AML-193 (cell line): ENCODE data around the gene HNRNPL.
"Not testable (repeated sequence)": the region's sequence is repeated elsewhere in the genome, so short reads cannot be mapped to it uniquely, and the experiment has no call there.

ENCODE experiments used
- DNase-seq, 2 experiments: peaks; one replicate each; lab custom pipeline; 2025; lab: John Stamatoyannopoulos, UW

Gene HNRNPL

DNA sequence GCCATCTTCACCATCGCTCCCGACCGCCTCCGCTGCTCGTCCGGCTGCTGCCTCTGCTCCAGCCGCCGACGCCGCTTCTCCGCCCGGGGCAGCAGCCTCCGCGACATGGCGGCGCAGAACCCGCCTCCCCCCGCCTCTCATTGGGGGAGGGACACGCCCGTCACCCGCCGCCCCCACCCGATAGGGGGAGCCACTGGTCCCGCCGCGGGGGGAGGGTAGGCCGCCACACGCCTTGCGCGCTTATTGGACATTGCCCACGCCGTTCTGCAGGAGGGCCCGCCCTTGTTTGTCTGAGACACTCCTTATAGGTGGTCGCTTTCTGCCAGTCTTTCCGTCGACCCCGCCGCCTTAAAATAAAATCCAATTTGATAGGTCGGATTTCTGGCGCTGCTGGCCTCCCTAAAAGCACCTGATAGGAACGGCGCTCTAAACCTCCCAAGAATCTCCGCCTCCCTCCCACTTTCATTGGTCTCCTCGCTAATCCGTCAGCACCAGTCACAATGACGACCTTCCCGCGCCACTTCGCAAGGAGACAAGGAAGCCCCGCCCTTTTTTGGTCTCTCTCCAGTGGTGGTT, at the start of gene HNRNPL:
HNRNPL (minus strand) TSS at position 127 of the 576 bp plus-strand sequence; CDS start at position 107, 20 bp downstream.
- DNase-seq: peak; percentile 100

- no peak for DNase-seq
These were observed 49.1 kb upstream of the HNRNPL start for GRCh38 chr19:38898788-38899446.

DNA sequence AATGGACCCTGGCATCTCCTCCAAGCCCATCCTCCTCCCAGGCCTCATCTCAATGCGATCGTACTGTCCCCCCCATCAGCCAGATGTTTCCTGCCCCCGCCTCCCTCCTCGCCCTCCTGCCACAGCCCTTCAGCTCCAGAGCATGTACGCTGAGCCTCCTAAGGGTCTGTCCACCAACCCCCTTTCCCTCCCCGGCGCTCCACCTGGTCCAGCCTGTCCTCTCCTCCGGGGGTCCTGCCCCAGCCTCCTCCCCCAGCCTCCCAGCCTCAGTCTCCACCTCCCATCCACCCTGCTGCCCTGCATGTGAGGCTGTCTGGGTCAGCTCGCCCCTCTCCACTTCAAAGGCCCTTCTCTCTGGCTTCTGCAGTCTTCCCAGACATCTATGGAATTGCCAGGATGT, 45.2 kb upstream of the HNRNPL start:
- no peak for DNase-seq

GRCh38 chr19:38893341-38893771, 43.6 kb upstream of the HNRNPL start:
- no peak for DNase-seq

- DNase-seq: no peak
These were observed 43.1 kb upstream of the HNRNPL start for GRCh38 chr19:38892841-38893240.

GRCh38 chr19:38891771-38892170, 42.0 kb upstream of the HNRNPL start:
- no peak for DNase-seq

GRCh38 chr19:38890686-38891085, 40.9 kb upstream of the HNRNPL start:
- no peak for DNase-seq

DNA sequence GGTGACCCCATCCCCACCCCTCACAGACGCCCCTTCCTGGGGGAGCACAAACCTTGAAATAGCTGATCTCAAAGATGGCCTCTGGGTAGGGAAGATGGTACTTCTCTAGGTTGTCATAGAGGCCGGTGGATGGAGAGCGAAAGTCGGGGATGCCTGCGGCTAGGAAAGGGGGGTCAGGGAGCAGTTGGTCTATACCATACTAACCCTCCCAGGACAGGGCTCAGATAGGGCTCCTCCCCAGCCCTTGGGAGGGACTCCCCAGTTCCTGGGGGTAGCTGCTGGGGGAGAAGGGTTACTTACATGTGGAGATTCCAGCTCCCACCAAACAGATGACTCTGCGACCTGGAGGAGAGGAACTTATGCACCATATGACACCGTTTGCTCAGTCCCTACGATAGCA, 40.0 kb upstream of the HNRNPL start:
- no peak for DNase-seq

DNA sequence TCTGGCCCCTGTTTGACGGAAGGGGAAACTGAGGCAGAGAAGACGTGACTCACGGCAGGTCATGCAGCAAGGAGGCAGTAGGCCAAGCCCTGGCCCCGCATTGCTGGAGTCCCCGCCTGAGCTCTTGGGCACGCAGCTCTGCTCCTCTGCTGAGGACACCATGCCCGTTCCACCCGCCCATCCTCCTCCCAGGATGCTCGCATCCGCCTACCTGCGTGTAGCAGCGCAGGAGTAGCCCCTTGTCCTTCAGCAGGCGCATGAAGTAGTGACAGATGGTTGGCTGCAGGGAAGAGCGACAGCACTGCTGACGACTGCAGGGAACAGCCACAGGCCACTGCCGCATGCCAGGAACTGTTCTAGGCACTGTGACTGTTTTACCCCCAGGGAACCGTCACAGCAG, 39.1 kb upstream of the HNRNPL start:
- DNase-seq: no peak

GRCh38 chr19:38884691-38885090, 34.9 kb upstream of the HNRNPL start:
- DNase-seq: not testable (repeated sequence)

DNA sequence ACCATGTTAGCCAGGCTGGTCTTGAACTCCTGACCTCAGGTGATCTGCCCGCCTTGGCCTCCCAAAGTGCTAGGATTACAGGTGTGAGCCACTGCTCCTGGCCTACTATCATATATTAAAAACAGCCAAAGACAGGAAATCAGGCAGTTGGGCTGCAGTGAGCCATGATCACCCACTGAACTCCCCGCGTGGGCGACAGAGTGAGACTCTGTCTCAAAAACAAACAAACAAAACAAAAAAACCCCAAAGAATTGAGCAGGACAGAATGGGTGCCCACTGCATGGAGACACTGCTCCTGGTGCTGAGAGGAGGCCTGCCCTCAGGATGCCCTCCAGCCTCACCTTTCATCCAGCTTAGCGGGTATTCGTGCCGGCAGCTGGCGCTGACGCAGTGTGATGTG, 33.5 kb upstream of the HNRNPL start:
- no peak for DNase-seq

GRCh38 chr19:38880882-38881609, 31.3 kb upstream of the HNRNPL start:
- DNase-seq: no peak

DNA sequence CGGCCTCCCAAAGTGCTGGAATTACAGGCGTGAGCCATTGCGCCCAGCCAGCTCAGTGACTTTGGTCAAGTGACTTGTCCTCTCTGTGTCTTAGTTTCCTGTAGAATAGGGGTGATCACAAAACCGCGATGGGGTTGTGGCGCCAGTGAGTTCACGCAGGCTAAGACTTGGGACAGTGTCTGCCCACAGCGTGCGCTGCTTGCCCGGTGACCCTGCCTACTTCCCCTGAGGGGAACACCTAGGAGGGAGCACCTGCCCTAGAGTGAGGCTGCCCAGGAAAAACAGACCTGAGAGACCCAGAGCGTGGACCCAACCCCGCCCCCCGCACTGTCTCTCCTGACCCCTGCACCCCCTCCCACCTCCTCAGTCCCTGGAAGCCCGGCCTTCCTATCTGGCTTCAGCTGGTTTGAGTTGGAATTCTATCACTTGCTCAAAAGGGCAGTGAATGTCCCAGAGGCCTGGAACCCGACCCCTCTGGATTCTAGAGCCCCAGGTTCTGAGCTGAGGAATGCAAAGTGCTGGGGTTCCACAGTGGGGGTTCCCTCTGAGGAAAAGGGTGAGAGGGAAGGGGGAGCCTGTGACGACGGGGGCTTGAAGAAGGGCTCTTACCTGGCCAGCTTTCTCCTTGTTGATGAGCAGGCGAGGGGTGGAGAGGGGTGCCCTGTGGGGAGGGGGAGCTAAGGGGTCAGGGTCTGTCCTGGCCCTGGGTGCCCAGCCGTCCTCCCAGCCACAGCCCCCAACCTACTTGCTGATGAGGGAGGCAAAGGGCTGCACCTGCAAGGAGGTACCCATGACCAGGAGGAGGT, 30.5 kb upstream of the HNRNPL start:
- DNase-seq: no peak

DNA sequence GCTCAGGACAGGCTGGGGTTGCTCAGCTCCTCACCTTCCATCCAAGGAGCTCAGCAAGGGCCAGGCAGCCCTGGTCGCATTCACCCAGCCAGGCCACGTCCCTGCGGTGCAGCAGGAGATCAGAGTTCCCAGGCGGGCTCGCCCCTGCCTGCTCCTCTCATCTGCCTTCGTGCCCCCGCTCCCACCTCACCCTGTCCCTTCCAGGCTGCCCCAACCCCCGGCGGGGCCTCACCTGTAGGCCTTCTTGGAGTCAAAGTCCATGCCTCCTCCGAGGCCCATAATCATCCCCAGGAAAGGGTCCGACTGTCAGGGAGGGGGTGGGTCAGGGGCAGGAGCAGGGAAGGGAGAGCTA, 29.6 kb upstream of the HNRNPL start:
- DNase-seq: no peak

DNA sequence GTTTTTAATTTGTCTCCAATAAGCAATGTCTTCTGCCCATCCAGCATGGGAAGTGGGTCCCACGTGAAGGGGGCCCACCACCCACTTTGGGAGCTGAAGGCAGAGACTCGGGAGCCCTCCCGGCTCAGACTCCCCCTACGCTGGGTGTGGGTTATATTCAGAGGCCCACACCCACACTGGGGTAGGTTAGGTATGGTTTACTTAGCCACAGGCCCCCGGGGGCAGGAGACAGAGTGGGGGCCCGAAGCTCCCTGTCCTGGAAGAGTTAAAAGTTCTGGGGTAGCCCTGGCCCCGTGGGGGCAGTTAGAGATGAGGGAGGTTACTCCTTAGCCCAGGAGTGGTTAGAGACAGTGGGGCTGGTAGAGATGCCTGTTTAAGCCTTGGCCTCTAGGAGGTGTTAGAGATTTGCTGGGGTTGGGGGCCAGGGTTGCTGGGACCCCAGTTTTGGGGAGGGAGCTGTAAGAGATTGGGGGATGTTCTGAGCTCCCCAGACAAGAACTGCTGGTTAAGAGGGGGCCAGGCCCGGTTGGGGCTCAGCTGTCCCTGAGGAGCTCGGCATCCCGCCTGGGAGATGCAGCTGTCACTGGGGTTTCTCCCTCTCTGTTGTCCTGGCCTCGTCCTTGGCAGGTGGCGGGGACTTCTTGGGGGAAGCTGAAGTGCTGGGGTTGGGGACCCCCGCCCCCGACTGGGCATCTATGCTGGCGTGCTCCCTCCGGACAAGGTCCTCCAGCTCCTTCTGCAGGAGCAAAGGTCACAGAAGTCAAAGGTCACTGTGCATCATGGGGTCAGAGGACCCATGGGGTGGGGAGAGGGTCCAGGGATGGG, 29.0 kb upstream of the HNRNPL start:
- DNase-seq: no peak

DNA sequence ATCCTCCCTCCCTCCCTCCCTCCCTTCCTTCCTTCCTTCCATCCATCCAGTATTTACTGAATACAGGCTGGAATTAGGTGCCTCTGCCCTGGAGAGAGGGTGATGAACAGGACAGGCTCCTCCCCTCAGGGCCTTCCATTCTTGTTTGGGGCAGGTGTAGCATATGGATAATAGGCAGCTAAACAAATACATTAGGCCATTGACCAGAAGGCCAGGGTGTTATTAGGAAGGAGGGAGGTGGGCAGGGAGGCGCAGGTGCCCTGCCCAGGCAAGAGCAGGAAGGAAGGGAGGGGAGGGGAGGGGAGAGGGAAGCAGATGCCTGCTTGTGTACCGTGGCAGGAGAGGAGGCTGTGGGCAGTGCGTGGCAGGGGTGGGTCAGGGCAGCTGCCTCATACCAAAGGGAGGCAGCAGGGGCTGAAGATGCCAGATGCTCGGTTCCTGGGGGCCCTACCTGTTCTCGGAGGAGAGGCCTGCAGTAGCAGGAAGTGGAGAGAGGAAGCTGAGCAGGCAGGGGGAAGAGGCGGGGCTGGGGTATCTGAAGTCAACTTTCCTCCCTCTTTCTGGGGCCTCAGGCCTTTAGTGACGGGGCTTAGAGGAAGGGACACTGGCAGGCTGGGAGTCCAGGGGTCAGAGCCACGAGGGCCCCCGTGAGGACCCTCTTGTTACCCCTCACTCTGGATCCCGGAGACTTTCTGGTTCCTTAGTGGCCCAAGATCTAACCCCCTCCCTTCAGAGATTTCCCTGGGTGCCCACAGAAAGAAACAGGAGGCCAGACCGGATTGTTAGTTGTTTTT, 28.2 kb upstream of the HNRNPL start, which contains the start of gene RINL:
RINL (minus strand) TSS at position 495 of the 794 bp plus-strand sequence. CDS start 1,533 bp downstream, outside the sequence.
- peak; percentile 27 to 67 for DNase-seq

DNA sequence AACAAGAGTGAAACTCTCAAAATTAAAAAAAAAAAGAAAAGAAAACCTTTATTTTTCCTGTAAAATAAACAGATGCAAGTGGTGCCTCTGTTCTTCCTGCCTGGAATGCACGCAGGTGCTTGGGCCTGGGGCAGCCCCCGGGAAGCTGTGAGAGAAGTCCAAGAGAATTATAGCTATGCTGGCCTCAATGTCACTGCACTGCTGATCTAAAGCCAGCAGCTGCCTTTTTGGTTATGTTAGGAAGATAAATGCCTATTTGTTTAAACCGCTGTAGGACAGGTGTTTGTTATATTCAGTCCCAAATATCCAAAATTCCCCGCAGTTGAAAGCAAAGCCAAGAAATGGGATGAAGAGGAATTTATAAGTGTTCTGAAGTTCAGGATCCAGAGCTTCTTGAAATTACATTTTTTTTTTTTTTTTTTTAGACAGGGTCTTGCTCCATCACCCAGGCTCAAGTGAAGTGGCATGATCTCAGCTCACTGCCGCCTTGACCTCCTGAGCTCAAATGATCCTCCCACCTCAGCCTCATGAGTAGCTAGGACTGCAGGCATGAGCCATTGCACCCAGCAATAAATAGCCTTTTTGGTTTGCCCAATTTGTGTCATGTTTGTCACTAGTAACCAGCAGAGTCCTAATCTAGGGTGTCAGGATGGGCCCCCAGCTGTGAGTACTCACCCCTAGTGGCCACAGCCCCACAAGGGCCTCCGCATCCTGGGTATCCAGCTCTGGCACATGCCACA, 26.0 kb upstream of the HNRNPL start:
- no peak for DNase-seq

DNA sequence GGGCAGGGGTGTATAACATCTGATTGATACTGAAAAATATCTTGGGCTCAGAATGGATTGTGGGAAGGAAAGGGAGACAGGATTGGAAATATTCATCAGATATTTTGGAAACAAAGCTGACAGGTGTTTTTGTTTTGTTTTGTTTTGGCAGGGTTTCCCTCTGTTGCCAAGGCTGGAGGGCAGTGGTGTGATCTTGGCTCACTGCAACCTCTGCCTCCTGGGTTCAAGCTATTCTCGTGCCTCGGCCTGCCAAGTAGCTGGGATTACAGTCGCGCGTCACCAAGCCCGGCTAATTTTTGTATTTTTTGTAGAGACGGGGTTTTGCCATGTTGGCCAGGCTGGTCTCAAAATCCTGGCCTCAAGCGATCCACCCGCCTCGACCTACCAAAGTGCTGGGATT, 23.6 kb upstream of the HNRNPL start:
- not testable (repeated sequence) for DNase-seq

DNA sequence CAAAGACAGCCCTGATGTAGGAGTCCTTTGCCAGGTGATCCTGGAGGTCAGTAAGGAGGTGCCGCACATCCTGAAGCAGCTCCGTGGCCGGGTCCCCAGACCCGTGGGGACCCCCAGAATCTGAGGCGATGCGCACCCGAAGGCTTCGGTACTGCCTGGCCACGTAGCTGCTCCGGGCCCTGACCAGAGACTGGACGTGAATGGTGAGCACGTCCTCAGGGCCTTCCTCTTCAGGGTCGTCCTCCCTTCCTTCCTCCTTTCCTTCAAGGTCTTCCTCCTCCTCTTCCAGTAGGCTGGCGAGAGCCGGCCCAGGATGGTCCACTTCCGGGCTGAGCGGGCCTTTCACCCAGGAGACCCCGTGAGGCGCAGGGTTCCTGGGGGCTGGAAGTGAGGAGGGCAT, 20.8 kb upstream of the HNRNPL start:
- DNase-seq: no peak
